HepG2 (cell line): ENCODE measurements around the gene NISCH. TPM values are rescaled to one million over a fixed set of nuclear protein-coding genes. Genes with fewer than 3 reads are reported as not detected.

Experiments used
- AFF4 ChIP-seq: sonication (generic); formaldehyde crosslinking; IDR thresholded peaks from 2 replicates; pipeline ENCODE4 v1.4.0; 2020; ENCODE audit warnings: missing genetic modification reagents
- GLI4 ChIP-seq: sonication (generic); formaldehyde crosslinking; IDR thresholded peaks from 2 replicates; pipeline ENCODE4 v1.5.1; 2020; ENCODE audit warnings: missing genetic modification reagents, mild to moderate bottlenecking, moderate library complexity, borderline replicate concordance
- GZF1 ChIP-seq: sonication (generic); formaldehyde crosslinking; IDR thresholded peaks from 2 replicates; pipeline ENCODE4 v1.5.1; 2020; ENCODE audit warnings: mild to moderate bottlenecking, missing genetic modification reagents
- HMGA1 ChIP-seq: sonication (generic); formaldehyde crosslinking; conservative IDR thresholded peaks from 2 replicates; pipeline ENCODE4 v1.4.0; 2020; ENCODE audit warnings: missing genetic modification reagents
- HOXA7 ChIP-seq: sonication (generic); formaldehyde crosslinking; IDR thresholded peaks from 2 replicates; pipeline ENCODE4 v1.8.1; 2022; ENCODE audit warnings: mild to moderate bottlenecking, missing genetic modification reagents, moderate library complexity
- JARID2 ChIP-seq: sonication (generic); formaldehyde crosslinking; IDR thresholded peaks from 2 replicates; pipeline ENCODE4 v1.8.1; 2023; ENCODE audit warnings: missing genetic modification reagents, inconsistent platforms; ENCODE audit not compliant: insufficient replicate concordance
- PLRG1 ChIP-seq: fragments of 450-650 bp; conservative IDR thresholded peaks from 2 replicates; pipeline ENCODE4 v1.6.1; 2016
- SALL2 ChIP-seq: sonication (generic); formaldehyde crosslinking; IDR thresholded peaks from 2 replicates; pipeline ENCODE4 v1.8.1; 2023; ENCODE audit warnings: mild to moderate bottlenecking, missing genetic modification reagents, inconsistent platforms
- SRSF9 ChIP-seq: fragments of 200-400 bp; formaldehyde crosslinking; IDR thresholded peaks from 2 replicates; pipeline ENCODE4 v1.6.1; 2018; ENCODE audit warnings: borderline replicate concordance, mild to moderate bottlenecking, low read depth, low read length; ENCODE audit not compliant: insufficient read depth, poor library complexity, severe bottlenecking
- SUZ12 ChIP-seq: fragments of 150-350 bp; IDR thresholded peaks from 2 replicates; pipeline ENCODE4 v1.6.1; 2014; ENCODE audit warnings: low read depth, low read length
- ZNF264 ChIP-seq: sonication (generic); formaldehyde crosslinking; IDR thresholded peaks from 2 replicates; pipeline ENCODE4 v1.4.0; 2020; ENCODE audit warnings: missing genetic modification reagents
- ZNF569 ChIP-seq: sonication (generic); formaldehyde crosslinking; IDR thresholded peaks from 2 replicates; pipeline ENCODE4 v1.5.0; 2020; ENCODE audit warnings: mild to moderate bottlenecking, missing genetic modification reagents, moderate library complexity, borderline replicate concordance
- ZNF724P ChIP-seq: sonication (generic); formaldehyde crosslinking; IDR thresholded peaks from 2 replicates; pipeline ENCODE4 v1.8.0; 2022; ENCODE audit warnings: missing genetic modification reagents, borderline replicate concordance
- ZXDC ChIP-seq: sonication (generic); formaldehyde crosslinking; IDR thresholded peaks from 2 replicates; pipeline ENCODE4 v1.5.0; 2020; ENCODE audit warnings: mild to moderate bottlenecking, missing genetic modification reagents
- polyA plus RNA-seq, 8 experiments: library from polyadenylated mRNA; depleted of rRNA in 3 of 8; stranded (reverse) in 7 of 8; unstranded in 1 of 8; fragments of >200 nt; fragmentation: Illumina TruSeq in 4 of 8; extraction: Trizol in 4 of 8; gene quantifications; 2 replicates each; pipeline versions ENCODE4 v1.2.1 to v1.2.3, GENCODE V29; 2011 to 2016; ENCODE audit warnings: low read depth in 4 of 8, missing spikeins in 1 of 8, mixed read lengths in 1 of 8; ENCODE audit not compliant: insufficient read depth in 1 of 8
- total RNA-seq, 5 experiments: library from RNA; depleted of rRNA; stranded (reverse); fragments of >200 nt; fragmentation: Illumina TruSeq; extraction: Trizol; gene quantifications; 2 replicates each; pipeline ENCODE4 v1.2.3, GENCODE V29; 2016; ENCODE audit warnings: low read depth in 1 of 5
- TF ChIP-seq, protein P1 (sequence below): sonication (generic); formaldehyde crosslinking; IDR thresholded peaks from 2 replicates; pipeline ENCODE4 v1.8.0; 2022; ENCODE audit warnings: missing genetic modification reagents, mild to moderate bottlenecking, inconsistent platforms, borderline replicate concordance
- TF ChIP-seq, protein P2 (sequence below): sonication (generic); formaldehyde crosslinking; IDR thresholded peaks from 2 replicates; pipeline ENCODE4 v1.8.0; 2023; ENCODE audit warnings: mild to moderate bottlenecking, missing genetic modification reagents
- TF ChIP-seq, protein P3 (sequence below): sonication (generic); formaldehyde crosslinking; IDR thresholded peaks from 2 replicates; pipeline ENCODE4 v1.8.0; 2022; ENCODE audit warnings: mild to moderate bottlenecking, missing genetic modification reagents; ENCODE audit not compliant: insufficient replicate concordance

Gene NISCH
- total and polyA plus RNA-seq, 2 of the 13 experiments (the other 11 are each of a cell fraction or from before 2014, with no cell fraction given), result 27.0 to 47.6 TPM

GRCh38 chr3:52455283-52456168 is at the start of gene NISCH (continued):
- TF ChIP-seq SRSF9 (no peak), ZNF569 (CRISPR knock-in tag) (no peak), SUZ12 (no peak), JARID2 (CRISPR knock-in tag) (no peak), ZXDC (no peak), HMGA1 (CRISPR knock-in tag) (no peak), HOXA7 (no peak), GZF1 (CRISPR knock-in tag) (no peak), GLI4 (CRISPR knock-in tag) (no peak), AFF4 (CRISPR knock-in tag) (no peak), ZNF264 (CRISPR knock-in tag) (no peak), SALL2 (CRISPR knock-in tag) (no peak), ZNF724P (CRISPR knock-in tag) (no peak), PLRG1 (no peak)
- TF ChIP-seq, protein P1, sequence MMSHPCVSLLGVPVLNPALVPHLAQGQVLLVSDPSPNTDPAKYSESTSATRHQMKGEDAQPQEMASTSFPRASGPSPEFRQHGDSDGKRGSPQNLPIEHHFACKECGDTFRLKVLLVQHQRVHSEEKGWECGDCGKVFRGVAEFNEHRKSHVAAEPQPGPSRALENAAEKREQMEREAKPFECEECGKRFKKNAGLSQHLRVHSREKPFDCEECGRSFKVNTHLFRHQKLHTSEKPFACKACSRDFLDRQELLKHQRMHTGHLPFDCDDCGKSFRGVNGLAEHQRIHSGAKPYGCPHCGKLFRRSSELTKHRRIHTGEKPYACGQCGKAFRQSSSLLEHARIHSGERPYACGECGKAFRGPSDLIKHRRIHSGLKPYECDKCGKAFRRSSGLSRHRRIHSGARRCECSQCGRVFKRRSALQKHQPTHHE (CRISPR knock-in tag), result no peak
- TF ChIP-seq, protein P2, sequence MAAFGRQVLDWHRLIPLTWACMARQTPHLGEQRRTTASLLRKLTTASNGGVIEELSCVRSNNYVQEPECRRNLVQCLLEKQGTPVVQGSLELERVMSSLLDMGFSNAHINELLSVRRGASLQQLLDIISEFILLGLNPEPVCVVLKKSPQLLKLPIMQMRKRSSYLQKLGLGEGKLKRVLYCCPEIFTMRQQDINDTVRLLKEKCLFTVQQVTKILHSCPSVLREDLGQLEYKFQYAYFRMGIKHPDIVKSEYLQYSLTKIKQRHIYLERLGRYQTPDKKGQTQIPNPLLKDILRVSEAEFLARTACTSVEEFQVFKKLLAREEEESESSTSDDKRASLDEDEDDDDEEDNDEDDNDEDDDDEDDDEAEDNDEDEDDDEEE, result 0 out of 2 replicates have a peak, but pooled peaks have one; percentile 47
- TF ChIP-seq, protein P3, sequence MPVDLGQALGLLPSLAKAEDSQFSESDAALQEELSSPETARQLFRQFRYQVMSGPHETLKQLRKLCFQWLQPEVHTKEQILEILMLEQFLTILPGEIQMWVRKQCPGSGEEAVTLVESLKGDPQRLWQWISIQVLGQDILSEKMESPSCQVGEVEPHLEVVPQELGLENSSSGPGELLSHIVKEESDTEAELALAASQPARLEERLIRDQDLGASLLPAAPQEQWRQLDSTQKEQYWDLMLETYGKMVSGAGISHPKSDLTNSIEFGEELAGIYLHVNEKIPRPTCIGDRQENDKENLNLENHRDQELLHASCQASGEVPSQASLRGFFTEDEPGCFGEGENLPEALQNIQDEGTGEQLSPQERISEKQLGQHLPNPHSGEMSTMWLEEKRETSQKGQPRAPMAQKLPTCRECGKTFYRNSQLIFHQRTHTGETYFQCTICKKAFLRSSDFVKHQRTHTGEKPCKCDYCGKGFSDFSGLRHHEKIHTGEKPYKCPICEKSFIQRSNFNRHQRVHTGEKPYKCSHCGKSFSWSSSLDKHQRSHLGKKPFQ (CRISPR knock-in tag), result no peak
